ENCODE measurements around the gene DCUN1D3.

Gene DCUN1D3

DNA sequence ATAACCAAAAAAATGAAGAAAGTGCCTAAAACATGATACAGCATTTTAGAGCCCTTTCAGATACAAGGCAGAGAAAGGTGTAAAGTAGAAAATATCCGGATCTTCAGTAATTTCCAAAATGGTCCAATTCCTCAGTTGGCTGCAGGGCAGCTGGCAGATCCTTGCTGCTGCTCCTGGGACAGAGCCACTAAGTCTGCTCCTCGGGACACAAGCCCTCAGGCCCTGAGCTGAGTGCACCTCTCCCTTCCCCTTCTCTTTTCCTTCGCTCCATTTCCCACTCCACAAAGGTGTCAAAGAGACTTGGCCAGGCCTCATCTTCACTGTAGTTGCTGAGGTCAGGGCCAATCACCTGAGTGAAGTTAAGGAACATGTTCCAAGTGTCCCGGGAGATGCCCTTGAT is 40.5 kb downstream of the DCUN1D3 start:
- Histone ChIP-seq H3K9me3 (ENCODE audit: control insufficient read depth, low read length) (no peaks in the 10 kb centered on the region), H3K9ac (ENCODE audit: low read length) (peak overlapping the region; percentile 18), H3K4me3 (ENCODE audit: low read length) (no peak overlapping the region), H3K27me3 (replicated peaks; ENCODE audit: control insufficient read depth, insufficient read depth, low read length) (no peaks in the 10 kb centered on the region), H3K4me1 (ENCODE audit: control insufficient read depth, insufficient read depth, low read length) (peaks cover 61% of the 10 kb centered on the region), H3K36me3 (ENCODE audit: control insufficient read depth, insufficient read depth, low read length, severe bottlenecking) (peaks cover 73% of the 10 kb centered on the region)
- no peak for DNase-seq (ENCODE audit: low read depth)

DNA sequence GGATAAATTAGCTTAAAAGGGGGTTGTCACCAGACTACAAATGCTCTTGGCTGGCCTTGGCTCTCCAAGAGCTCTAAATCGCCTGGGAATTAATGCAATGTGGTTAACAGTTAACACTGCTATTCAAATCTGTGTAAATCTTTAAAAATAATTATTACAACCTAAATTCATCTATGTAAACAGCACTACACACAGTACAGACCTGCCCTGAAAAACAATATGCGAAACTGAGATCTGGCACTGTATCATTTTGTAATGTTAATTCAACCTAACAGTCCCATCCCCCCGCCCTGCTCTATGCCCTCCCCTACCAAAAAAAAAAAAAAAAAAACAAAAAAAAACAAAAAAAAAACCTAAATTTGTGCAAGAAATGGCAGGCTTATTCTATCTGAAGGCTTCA is 40.9 kb downstream of the DCUN1D3 start:
- H3K36me3 ChIP-seq (ENCODE audit: control insufficient read depth, insufficient read depth, low read length, severe bottlenecking): peaks cover 78% of the 10 kb centered on the region
- H3K4me3 ChIP-seq (ENCODE audit: low read length): no peak overlapping the region
- no peak for DNase-seq (ENCODE audit: low read depth)
- no peaks in the 10 kb centered on the region for H3K9me3 ChIP-seq (ENCODE audit: control insufficient read depth, low read length)
- H3K9ac ChIP-seq (ENCODE audit: low read length): peak overlapping the region; percentile 18
- no peaks in the 10 kb centered on the region for H3K27me3 ChIP-seq (replicated peaks; ENCODE audit: control insufficient read depth, insufficient read depth, low read length)
- peaks cover 61% of the 10 kb centered on the region for H3K4me1 ChIP-seq (ENCODE audit: control insufficient read depth, insufficient read depth, low read length)

DNA sequence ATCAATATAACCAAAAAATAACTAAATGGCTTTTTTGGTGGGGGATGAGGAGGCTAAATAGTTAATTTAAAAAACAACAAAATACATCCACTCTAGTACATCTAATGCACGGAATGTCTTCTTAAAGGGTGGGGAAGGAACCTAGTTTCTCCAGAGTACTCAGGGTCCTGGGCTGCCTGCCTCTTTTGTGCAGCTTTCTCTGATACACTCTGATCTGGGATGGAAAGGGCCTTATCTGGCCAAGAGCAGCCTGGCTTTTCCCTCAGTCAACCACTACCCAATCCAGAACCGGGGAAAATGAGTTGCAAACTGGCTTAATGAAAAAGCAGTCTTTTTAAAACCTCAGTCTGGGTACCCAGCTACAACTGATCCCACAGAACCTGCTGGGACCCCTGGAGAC is 42.9 kb downstream of the DCUN1D3 start:
- Histone ChIP-seq H3K36me3 (ENCODE audit: control insufficient read depth, insufficient read depth, low read length, severe bottlenecking) (peaks cover 85% of the 10 kb centered on the region), H3K27me3 (replicated peaks; ENCODE audit: control insufficient read depth, insufficient read depth, low read length) (no peaks in the 10 kb centered on the region)
- DNase-seq (ENCODE audit: low read depth): no peak

DNA sequence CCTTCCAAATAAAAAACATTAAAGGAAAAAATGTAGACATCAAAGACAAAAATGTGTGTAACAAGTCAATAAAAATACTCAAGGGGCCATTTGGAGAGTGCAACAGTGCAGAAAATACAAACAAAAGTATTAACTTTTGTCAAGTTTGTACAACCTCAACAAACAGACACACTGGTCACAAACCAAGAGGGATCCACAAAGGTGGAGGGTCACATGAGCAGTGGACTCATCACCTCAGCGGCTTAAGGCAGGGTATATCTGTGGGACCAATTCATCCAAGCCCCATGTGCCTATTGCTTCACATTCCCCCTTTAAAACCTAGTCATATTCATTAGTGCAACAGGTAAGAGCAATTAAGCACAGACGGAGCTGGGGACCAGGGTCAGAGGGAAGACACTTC is 45.2 kb downstream of the DCUN1D3 start:
- H3K27me3 ChIP-seq (replicated peaks; ENCODE audit: control insufficient read depth, insufficient read depth, low read length): no peaks in the 10 kb centered on the region
- no peak for DNase-seq (ENCODE audit: low read depth)
- no peak overlapping the region for H3K9ac ChIP-seq (ENCODE audit: low read length)
- no peak overlapping the region for H3K4me3 ChIP-seq (ENCODE audit: low read length)
- H3K36me3 ChIP-seq (ENCODE audit: control insufficient read depth, insufficient read depth, low read length, severe bottlenecking): peaks cover 67% of the 10 kb centered on the region
- no peaks in the 10 kb centered on the region for H3K9me3 ChIP-seq (ENCODE audit: control insufficient read depth, low read length)
- H3K4me1 ChIP-seq (ENCODE audit: control insufficient read depth, insufficient read depth, low read length): peaks cover 88% of the 10 kb centered on the region

More for the DNA sequence above, 42.9 kb downstream of the DCUN1D3 start:
- Histone ChIP-seq H3K4me1 (ENCODE audit: control insufficient read depth, insufficient read depth, low read length) (peaks cover 73% of the 10 kb centered on the region), H3K9me3 (ENCODE audit: control insufficient read depth, low read length) (no peaks in the 10 kb centered on the region), H3K9ac (ENCODE audit: low read length) (peak overlapping the region; percentile 12), H3K4me3 (ENCODE audit: low read length) (no peak overlapping the region)

DNA sequence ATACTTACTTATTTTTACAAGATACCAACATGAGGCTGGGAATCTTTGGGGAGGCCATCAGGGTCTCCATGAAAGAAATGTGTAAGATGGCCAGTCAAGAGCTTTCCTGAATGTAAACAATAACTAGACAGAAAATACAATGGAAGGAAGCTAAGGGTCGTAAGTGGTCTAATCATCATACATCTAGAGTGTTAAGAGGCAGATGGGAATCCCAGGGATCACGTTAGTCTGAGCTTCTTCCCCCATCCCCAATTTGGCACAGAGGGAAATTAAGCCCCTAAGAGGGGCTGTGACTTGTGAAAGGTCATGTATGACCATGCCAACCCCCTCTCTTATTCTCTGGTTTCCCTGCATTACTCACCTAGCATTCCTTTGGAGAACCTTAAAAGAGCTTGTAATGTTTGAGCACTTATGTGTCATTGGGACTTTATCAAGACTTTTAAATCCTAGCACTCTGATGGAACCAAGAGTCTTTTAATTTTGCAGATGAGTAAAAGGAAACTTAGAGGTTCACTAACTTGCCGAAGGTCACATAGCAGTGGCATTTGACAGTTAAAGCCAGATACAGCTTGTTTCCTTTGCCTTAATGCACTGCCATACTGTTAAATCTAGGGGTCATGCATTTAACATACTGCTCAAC is 46.1 kb downstream of the DCUN1D3 start:
- peak overlapping the region; percentile 86 for H3K9ac ChIP-seq (ENCODE audit: low read length)
- H3K9me3 ChIP-seq (ENCODE audit: control insufficient read depth, low read length): no peaks in the 10 kb centered on the region
- peaks cover 88% of the 10 kb centered on the region for H3K4me1 ChIP-seq (ENCODE audit: control insufficient read depth, insufficient read depth, low read length)
- H3K4me3 ChIP-seq (ENCODE audit: low read length): peak overlapping the region; percentile 8
- DNase-seq (ENCODE audit: low read depth): no peak
- no peaks in the 10 kb centered on the region for H3K27me3 ChIP-seq (replicated peaks; ENCODE audit: control insufficient read depth, insufficient read depth, low read length)
- peaks cover 58% of the 10 kb centered on the region for H3K36me3 ChIP-seq (ENCODE audit: control insufficient read depth, insufficient read depth, low read length, severe bottlenecking)

DNA sequence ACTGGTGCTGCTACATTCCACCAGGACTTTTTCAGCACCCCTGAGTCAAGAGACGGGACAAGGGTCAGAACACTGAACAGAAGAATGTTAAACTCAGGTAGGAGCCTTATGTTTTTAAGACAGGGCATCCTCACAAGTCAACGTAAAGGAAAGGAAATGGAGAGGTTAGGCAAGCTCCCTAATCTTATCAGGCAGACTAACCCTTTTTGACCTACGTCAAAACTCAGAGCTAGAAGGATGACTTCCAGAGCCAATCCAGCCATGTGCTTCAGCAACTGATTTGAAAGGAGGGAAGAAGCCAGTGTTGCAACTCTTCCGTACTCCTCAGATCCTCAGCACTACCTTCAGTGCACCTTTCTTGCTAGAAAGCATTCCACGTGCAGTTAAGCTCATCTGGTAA is 47.0 kb downstream of the DCUN1D3 start:
- H3K4me1 ChIP-seq (ENCODE audit: control insufficient read depth, insufficient read depth, low read length): peaks cover 87% of the 10 kb centered on the region
- H3K9me3 ChIP-seq (ENCODE audit: control insufficient read depth, low read length): no peaks in the 10 kb centered on the region
- peaks cover 56% of the 10 kb centered on the region for H3K36me3 ChIP-seq (ENCODE audit: control insufficient read depth, insufficient read depth, low read length, severe bottlenecking)
- no peaks in the 10 kb centered on the region for H3K27me3 ChIP-seq (replicated peaks; ENCODE audit: control insufficient read depth, insufficient read depth, low read length)
- peak overlapping the region; percentile 86 for H3K9ac ChIP-seq (ENCODE audit: low read length)
- no peak for DNase-seq (ENCODE audit: low read depth)
- no peak overlapping the region for H3K4me3 ChIP-seq (ENCODE audit: low read length)

DNA sequence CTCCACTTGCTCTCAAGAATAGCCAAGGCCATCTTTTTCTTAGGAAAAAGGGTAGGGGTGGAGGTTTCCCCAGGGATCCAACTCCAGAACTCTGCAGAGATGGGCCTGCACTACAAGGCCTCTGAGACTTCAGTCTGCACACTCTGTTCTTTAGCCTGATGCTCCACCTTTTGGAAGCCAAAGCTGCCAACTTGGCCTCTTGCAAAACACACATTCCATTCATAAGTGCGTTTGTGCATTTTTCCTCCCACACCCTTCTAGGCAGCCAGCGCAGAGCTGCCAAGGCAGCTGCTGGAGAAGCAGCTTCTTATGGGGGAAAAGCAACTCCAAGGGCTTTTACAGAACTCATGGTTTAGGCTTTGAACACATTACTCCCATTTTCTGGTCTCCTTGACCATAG is 48.6 kb downstream of the DCUN1D3 start:
- DNase-seq (ENCODE audit: low read depth): peak; percentile 96
- Histone ChIP-seq H3K4me1 (ENCODE audit: control insufficient read depth, insufficient read depth, low read length) (peaks cover 75% of the 10 kb centered on the region), H3K9me3 (ENCODE audit: control insufficient read depth, low read length) (no peaks in the 10 kb centered on the region)

DNA sequence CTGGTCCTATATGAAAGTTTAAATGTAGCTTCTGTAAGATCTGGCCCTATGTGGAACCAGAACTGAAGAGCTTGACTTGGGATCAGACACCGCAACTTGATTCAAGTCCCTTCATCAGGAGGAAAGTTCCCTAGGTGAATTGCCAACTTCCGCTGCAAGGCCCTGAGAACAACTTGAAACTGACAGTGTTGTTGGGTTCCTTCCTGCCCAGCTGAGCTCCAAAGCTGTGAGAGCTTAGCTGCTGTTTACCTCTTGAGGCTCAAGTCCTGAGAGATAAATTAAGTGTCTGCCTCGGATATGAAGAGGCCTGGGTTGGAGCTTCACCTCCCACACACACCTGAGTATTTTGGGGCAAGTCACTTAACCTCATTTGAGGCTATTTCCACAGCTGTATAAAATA is 49.2 kb downstream of the DCUN1D3 start:
- H3K36me3 ChIP-seq (ENCODE audit: control insufficient read depth, insufficient read depth, low read length, severe bottlenecking): peaks cover 36% of the 10 kb centered on the region
- H3K27me3 ChIP-seq (replicated peaks; ENCODE audit: control insufficient read depth, insufficient read depth, low read length): no peaks in the 10 kb centered on the region
- no peak for DNase-seq (ENCODE audit: low read depth)
- no peaks in the 10 kb centered on the region for H3K9me3 ChIP-seq (ENCODE audit: control insufficient read depth, low read length)
- H3K9ac ChIP-seq (ENCODE audit: low read length): peak overlapping the region; percentile 86
- peaks cover 68% of the 10 kb centered on the region for H3K4me1 ChIP-seq (ENCODE audit: control insufficient read depth, insufficient read depth, low read length)
- peak overlapping the region; percentile 26 for H3K4me3 ChIP-seq (ENCODE audit: low read length)

More for the DNA sequence above, 48.6 kb downstream of the DCUN1D3 start:
- Histone ChIP-seq H3K36me3 (ENCODE audit: control insufficient read depth, insufficient read depth, low read length, severe bottlenecking) (peaks cover 43% of the 10 kb centered on the region), H3K4me3 (ENCODE audit: low read length) (peak overlapping the region; percentile 48), H3K27me3 (replicated peaks; ENCODE audit: control insufficient read depth, insufficient read depth, low read length) (no peaks in the 10 kb centered on the region), H3K9ac (ENCODE audit: low read length) (peak overlapping the region; percentile 86)

DNA sequence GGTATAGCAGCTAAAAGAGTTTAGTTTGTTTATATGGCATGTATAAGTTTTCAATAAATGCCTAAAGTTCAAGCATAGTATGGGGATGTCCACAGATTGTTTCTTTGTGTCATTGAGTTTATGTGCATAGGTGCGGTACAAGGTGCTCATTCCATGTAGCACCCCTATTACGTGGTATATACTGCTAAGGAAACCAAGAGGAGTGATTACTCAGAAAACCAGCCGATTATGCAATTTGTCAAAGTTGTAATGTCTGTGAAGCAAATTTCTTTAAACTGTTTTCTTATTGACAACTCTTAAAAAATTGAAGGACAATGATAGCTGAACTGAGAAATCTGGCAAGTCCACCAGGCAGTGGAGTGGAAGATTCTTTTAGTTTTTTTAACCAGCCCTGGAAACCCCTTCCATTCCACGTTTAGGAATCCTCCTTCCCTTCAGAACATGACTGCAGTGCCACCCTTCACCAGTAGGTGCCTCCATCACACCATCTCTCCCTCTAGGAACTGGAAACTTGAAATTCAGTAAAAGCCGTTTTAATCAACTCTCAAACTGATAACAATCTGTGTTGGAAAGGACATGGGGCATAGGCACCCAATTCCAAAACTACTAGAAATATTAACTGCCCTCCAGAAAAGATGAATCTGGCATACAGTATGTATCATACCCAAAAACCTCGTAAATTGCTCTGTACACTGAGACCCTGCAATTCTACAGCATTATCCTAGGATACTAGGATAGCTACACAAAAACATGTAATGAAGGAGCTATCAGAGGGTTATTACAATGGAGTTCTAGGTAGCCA is 50.4 kb downstream of the DCUN1D3 start:
- no peaks in the 10 kb centered on the region for H3K27me3 ChIP-seq (replicated peaks; ENCODE audit: control insufficient read depth, insufficient read depth, low read length)
- no peaks in the 10 kb centered on the region for H3K9me3 ChIP-seq (ENCODE audit: control insufficient read depth, low read length)
- H3K4me1 ChIP-seq (ENCODE audit: control insufficient read depth, insufficient read depth, low read length): peaks cover 57% of the 10 kb centered on the region
- peak; percentile 90 for DNase-seq (ENCODE audit: low read depth)
- peak overlapping the region; percentile 11 for H3K4me3 ChIP-seq (ENCODE audit: low read length)
- peaks cover 24% of the 10 kb centered on the region for H3K36me3 ChIP-seq (ENCODE audit: control insufficient read depth, insufficient read depth, low read length, severe bottlenecking)
- H3K9ac ChIP-seq (ENCODE audit: low read length): peak overlapping the region; percentile 86

DNA sequence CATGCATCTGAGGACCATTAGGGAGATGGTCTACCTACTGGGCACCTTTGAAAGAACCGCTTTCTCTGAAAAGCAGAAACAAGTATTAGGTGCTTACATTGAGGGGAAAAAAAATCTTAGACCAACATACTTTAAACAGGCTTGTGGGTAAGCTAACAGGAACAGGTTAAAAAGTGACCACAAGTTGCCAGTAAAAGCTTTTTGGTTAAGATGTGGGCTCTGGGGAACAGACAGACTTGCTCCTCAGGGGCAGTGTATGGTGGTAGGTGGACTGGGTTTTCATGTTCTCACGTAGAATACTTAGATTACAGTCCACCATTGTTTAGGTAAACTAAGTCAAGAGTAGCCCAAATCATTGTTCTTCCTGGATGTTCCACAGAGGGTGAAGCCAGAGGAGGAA is 52.6 kb downstream of the DCUN1D3 start:
- H3K4me3 ChIP-seq (ENCODE audit: low read length): no peak overlapping the region
- peaks cover 34% of the 10 kb centered on the region for H3K4me1 ChIP-seq (ENCODE audit: control insufficient read depth, insufficient read depth, low read length)
- no peak for DNase-seq (ENCODE audit: low read depth)
- no peak overlapping the region for H3K9ac ChIP-seq (ENCODE audit: low read length)
- H3K27me3 ChIP-seq (replicated peaks; ENCODE audit: control insufficient read depth, insufficient read depth, low read length): no peaks in the 10 kb centered on the region
- H3K36me3 ChIP-seq (ENCODE audit: control insufficient read depth, insufficient read depth, low read length, severe bottlenecking): peaks cover 6% of the 10 kb centered on the region
- H3K9me3 ChIP-seq (ENCODE audit: control insufficient read depth, low read length): no peaks in the 10 kb centered on the region

DNA sequence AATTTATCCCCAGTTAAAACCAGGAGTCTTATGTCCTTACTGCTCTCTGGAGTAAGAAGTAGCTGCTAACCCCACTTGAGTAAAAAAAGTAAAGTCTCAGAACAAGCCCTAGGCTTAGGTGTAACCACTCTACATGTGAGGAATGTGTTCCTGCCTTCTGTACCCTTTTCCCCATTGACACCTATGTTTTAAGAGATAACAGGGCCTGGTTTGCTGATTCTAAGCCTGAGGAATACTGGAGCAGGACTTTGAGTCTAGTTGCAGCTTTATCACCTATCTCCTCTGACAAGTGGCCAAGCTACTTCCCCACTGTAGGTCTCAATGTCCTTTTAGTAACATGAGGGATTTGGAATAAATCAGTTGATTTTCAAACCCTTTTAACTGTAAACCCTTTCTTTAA is 53.6 kb downstream of the DCUN1D3 start:
- no peaks in the 10 kb centered on the region for H3K27me3 ChIP-seq (replicated peaks; ENCODE audit: control insufficient read depth, insufficient read depth, low read length)
- peaks cover 5% of the 10 kb centered on the region for H3K36me3 ChIP-seq (ENCODE audit: control insufficient read depth, insufficient read depth, low read length, severe bottlenecking)
- no peak overlapping the region for H3K9ac ChIP-seq (ENCODE audit: low read length)
- no peak overlapping the region for H3K4me3 ChIP-seq (ENCODE audit: low read length)
- H3K9me3 ChIP-seq (ENCODE audit: control insufficient read depth, low read length): no peaks in the 10 kb centered on the region
- H3K4me1 ChIP-seq (ENCODE audit: control insufficient read depth, insufficient read depth, low read length): peaks cover 25% of the 10 kb centered on the region
- no peak for DNase-seq (ENCODE audit: low read depth)
